Measurements from ENCODE around the gene NDUFV3. TPM values are rescaled to one million over a fixed set of nuclear protein-coding genes. Genes with fewer than 3 reads are reported as not detected.
"Not testable (repeated sequence)": the region's sequence is repeated elsewhere in the genome, so short reads cannot be mapped to it uniquely, and the experiment has no call there.

The NDUFV3 gene
- total RNA-seq (10 to 100 TPM; 48.0 to 52.2 (median 50.7) TPM), polyA plus RNA-seq (45.4 TPM)
- long read RNA-seq, donor 1, full-length matches to known transcripts = 146 of 167 reads
- long read RNA-seq, donor 1, partial matches to known transcripts = 14 of 167 reads
- long read RNA-seq, donor 1, other reads (novel, unspliced or antisense) = 7 of 167 reads
- long read RNA-seq, donor 2, full-length matches to known transcripts = 98 of 110 reads
- long read RNA-seq, donor 2, partial matches to known transcripts = 8 of 110 reads
- long read RNA-seq, donor 2, other reads (novel, unspliced or antisense) = 4 of 110 reads
- long read RNA-seq, donor 3, full-length matches to known transcripts = 111 of 134 reads
- long read RNA-seq, donor 3, partial matches to known transcripts = 14 of 134 reads
- long read RNA-seq, donor 3, other reads (novel, unspliced or antisense) = 9 of 134 reads
- long read RNA-seq, donor 4, full-length matches to known transcripts = 74 of 78 reads
- long read RNA-seq, donor 4, partial matches to known transcripts = 1 of 78 reads
- long read RNA-seq, donor 4, other reads (novel, unspliced or antisense) = 3 of 78 reads

- intact Hi-C loops (cut with DNase I) = no loop called here
- Histone ChIP-seq H3K27me3 (ENCODE audit: control insufficient read depth, insufficient read depth) (no peaks in the 10 kb centered on the region), H3K9me3 (ENCODE audit: control insufficient read depth, low read length) (no peaks in the 10 kb centered on the region), H3K27ac (ENCODE audit: low read length) (peak within 1 kb of the TSS; percentile 84), H3K4me3 (ENCODE audit: low read length) (peak within 1 kb of the TSS; percentile 44), H3K4me1 (ENCODE audit: control insufficient read depth, insufficient read depth, low read length) (peaks cover 5% of the 10 kb centered on the region)
- DNase-seq (peak; percentile 100), ATAC-seq (peak; percentile 99)
- under 1% methylated on average over 87 of the region's 87 CpGs for WGBS
Observed at GRCh38 chr21:42892931-42893755, at the start of gene NDUFV3. NDUFV3 (plus strand) TSS chr21:42893309; CDS start chr21:42893334, 25 bp downstream.

DNA sequence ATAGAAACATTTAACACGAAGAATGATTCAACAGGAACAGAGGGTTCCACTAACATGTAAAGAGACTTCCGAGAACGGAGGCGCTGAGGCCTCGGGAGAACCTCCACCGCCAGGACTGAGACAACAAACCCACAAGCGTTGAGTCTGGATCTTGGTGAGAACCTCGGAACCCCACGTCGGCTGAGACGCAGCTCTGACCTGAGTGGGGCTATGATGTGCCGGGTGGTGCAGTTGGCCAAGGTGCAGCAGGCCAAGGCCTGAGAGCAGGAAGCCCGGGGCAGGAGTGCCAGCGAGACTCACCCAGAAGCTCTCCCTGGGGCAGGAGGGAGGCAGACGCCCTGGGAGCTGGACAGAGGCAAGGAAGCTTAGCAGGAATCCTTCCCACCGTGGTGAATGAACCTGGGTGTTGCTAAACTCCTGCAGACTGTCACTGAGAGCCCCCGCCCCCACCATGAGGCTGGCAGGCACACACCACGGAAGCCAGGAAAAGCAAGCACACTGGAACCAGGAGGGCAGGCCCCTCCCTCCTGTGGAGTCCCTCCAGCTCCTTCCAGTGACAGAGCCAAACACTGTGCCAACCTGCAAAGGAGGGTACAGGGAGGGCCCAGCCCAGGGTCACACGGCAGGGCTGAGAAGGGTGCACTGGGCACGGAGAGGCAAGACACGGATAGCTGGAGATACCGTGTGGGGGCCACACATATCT, 48.5 kb upstream of the NDUFV3 start:
- no peak overlapping the region for H3K4me3 ChIP-seq (ENCODE audit: low read length)
- peak; percentile 67 to 82 for ATAC-seq
- H3K27ac ChIP-seq (ENCODE audit: low read length) = no peak overlapping the region
- H3K27me3 ChIP-seq (ENCODE audit: control insufficient read depth, insufficient read depth) = no peaks in the 10 kb centered on the region
- peak in 2 of 3 donors; percentile 63 to 73 for DNase-seq
- no peaks in the 10 kb centered on the region for H3K9me3 ChIP-seq (ENCODE audit: control insufficient read depth, low read length)
- no peaks in the 10 kb centered on the region for H3K4me1 ChIP-seq (ENCODE audit: control insufficient read depth, insufficient read depth, low read length)
- intact Hi-C loops (cut with DNase I) = no loop called here
- WGBS = 81% methylated on average over 22 of the region's 22 CpGs

GRCh38 chr21:42845296-42845965, 47.7 kb upstream of the NDUFV3 start:
- intact Hi-C loops (cut with DNase I) = no loop called here
- Histone ChIP-seq H3K27me3 (ENCODE audit: control insufficient read depth, insufficient read depth) (no peaks in the 10 kb centered on the region), H3K9me3 (ENCODE audit: control insufficient read depth, low read length) (no peaks in the 10 kb centered on the region), H3K27ac (ENCODE audit: low read length) (no peak overlapping the region), H3K4me3 (ENCODE audit: low read length) (no peak overlapping the region), H3K4me1 (ENCODE audit: control insufficient read depth, insufficient read depth, low read length) (no peaks in the 10 kb centered on the region)
- DNase-seq = peak in 2 of 3 donors; percentile 54 to 62
- WGBS = 85% methylated on average over 21 of the region's 21 CpGs
- peak; percentile 40 to 48 for ATAC-seq

- 90% methylated on average over 10 of the region's 10 CpGs for WGBS
- Histone ChIP-seq H3K27me3 (ENCODE audit: control insufficient read depth, insufficient read depth) (no peaks in the 10 kb centered on the region), H3K27ac (ENCODE audit: low read length) (no peak overlapping the region), H3K9me3 (ENCODE audit: control insufficient read depth, low read length) (no peaks in the 10 kb centered on the region), H3K4me1 (ENCODE audit: control insufficient read depth, insufficient read depth, low read length) (no peaks in the 10 kb centered on the region), H3K4me3 (ENCODE audit: low read length) (no peak overlapping the region)
- intact Hi-C loops (cut with DNase I) = no loop called here
- ATAC-seq (no peak), DNase-seq (peak in 2 of 3 donors; percentile 9 to 37)
Observed at GRCh38 chr21:42846221-42846620, 46.9 kb upstream of the NDUFV3 start.

GRCh38 chr21:42847051-42847707, 45.9 kb upstream of the NDUFV3 start:
- ATAC-seq = no peak
- 79% methylated on average over 18 of the region's 18 CpGs for WGBS
- Histone ChIP-seq H3K27ac (ENCODE audit: low read length) (no peak overlapping the region), H3K4me3 (ENCODE audit: low read length) (no peak overlapping the region), H3K27me3 (ENCODE audit: control insufficient read depth, insufficient read depth) (no peaks in the 10 kb centered on the region), H3K9me3 (ENCODE audit: control insufficient read depth, low read length) (no peaks in the 10 kb centered on the region), H3K4me1 (ENCODE audit: control insufficient read depth, insufficient read depth, low read length) (no peaks in the 10 kb centered on the region)
- DNase-seq = peak in 2 of 3 donors; percentile 28 to 37
- intact Hi-C loops (cut with DNase I) = no loop called here

DNA sequence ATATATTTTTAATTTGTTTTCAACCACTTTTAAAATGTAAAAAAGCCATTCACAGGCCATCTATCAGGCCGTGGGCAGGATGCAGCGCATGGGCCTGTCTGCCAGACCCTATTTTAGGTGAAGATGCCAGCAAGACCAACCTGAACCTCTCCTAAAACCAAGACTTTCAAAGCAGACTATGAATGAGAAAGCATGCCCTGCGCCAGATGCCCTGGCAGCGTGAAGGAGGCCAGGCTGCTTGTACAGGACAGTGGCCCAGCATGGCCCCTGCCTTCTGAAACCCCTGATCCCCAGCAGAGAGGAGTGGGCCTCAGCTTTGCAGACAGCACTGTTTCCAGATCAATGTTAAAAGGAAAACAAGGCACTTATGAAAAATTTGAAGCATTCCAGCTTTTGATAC, 45.4 kb upstream of the NDUFV3 start:
- 93% methylated on average over 4 of the region's 4 CpGs for WGBS
- H3K4me1 ChIP-seq (ENCODE audit: control insufficient read depth, insufficient read depth, low read length) = no peaks in the 10 kb centered on the region
- H3K27ac ChIP-seq (ENCODE audit: low read length) = no peak overlapping the region
- no peaks in the 10 kb centered on the region for H3K27me3 ChIP-seq (ENCODE audit: control insufficient read depth, insufficient read depth)
- ATAC-seq = no peak
- no peak overlapping the region for H3K4me3 ChIP-seq (ENCODE audit: low read length)
- DNase-seq = peak in 1 of 3 donors; percentile 22
- intact Hi-C loops (cut with DNase I) = no loop called here
- no peaks in the 10 kb centered on the region for H3K9me3 ChIP-seq (ENCODE audit: control insufficient read depth, low read length)

- H3K4me1 ChIP-seq (ENCODE audit: control insufficient read depth, insufficient read depth, low read length); H3K9me3 ChIP-seq (ENCODE audit: control insufficient read depth, low read length); intact Hi-C loops (cut with DNase I); H3K27me3 ChIP-seq (ENCODE audit: control insufficient read depth, insufficient read depth); ATAC-seq; H3K4me3 ChIP-seq (ENCODE audit: low read length); H3K27ac ChIP-seq (ENCODE audit: low read length): not testable (repeated sequence)
- peak in 2 of 3 donors; percentile 7 to 30 for DNase-seq
- 98% methylated on average over 95 of the region's 95 CpGs for WGBS
Observed at GRCh38 chr21:42848144-42848931, 44.8 kb upstream of the NDUFV3 start.

DNA sequence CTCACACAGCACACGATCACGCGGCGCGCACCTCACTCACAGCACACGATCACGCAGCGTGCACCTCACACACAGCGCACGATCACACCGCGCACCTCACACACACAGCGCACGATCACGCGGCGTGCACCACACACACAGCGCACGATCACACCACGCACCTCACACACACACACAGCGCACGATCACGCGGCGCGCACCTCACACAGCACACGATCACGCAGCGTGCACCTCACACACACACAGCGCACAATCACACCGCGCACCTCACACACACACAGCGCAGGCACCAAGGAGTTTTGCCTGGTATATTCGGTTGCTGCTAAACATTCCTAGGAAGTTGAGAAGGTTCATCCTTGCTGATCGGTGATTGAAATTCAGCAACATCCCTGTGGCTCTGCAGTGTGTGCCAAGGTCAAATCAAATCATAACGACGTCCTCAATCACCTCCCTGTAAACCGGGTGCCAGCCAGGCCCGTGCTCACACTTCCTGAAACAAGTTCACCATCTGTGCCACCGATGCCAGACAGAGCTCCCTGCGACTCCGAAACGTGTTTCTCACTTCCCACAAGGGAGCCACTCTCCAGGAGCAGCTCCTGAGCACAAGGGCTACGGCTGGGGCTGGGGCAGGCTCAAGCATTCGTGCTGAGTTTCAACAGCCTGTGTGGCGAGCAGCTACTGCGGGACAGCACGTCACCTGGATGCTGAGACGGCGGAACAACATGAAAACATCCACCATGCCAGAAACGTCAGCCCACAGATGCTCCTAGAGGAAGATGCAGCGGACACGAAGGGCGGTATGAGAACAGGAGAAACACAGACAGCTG, 44.0 kb upstream of the NDUFV3 start:
- no peak overlapping the region for H3K27ac ChIP-seq (ENCODE audit: low read length)
- no peaks in the 10 kb centered on the region for H3K9me3 ChIP-seq (ENCODE audit: control insufficient read depth, low read length)
- no peaks in the 10 kb centered on the region for H3K27me3 ChIP-seq (ENCODE audit: control insufficient read depth, insufficient read depth)
- no peak overlapping the region for H3K4me3 ChIP-seq (ENCODE audit: low read length)
- H3K4me1 ChIP-seq (ENCODE audit: control insufficient read depth, insufficient read depth, low read length) = no peaks in the 10 kb centered on the region
- DNase-seq (peak in 2 of 3 donors; percentile 15 to 45), ATAC-seq (no peak)
- intact Hi-C loops (cut with DNase I) = no loop called here
- 90% methylated on average over 54 of the region's 54 CpGs for WGBS

Data from right cardiac atrium (tissue), 5 donors.